H9 (cell line): Measurements from ENCODE around the gene ZFP62. TPM values are rescaled to one million over a fixed set of nuclear protein-coding genes. Genes with fewer than 3 reads are reported as not detected.
A peak's percentile ranks its signal among the peaks of the same experiment; 100 is the strongest.

Experiments
- DNase-seq: peaks from one replicate; pipeline ENCODE4 v3.0.0-alpha.2; 2017
- H2AFZ ChIP-seq: one replicate; pipeline ENCODE4 v1.6.1; 2013; ENCODE audit warnings: mild to moderate bottlenecking, low read length, control low read depth, moderate library complexity
- H2AK5ac ChIP-seq: 2 replicates; pipeline ENCODE4 v1.6.1; 2013; ENCODE audit warnings: low read length, control low read depth, mixed read lengths; ENCODE audit not compliant: insufficient read length
- H2BK120ac ChIP-seq: one replicate; pipeline ENCODE4 v1.6.1; 2013; ENCODE audit warnings: low read depth, mild to moderate bottlenecking, low read length, control low read depth, inconsistent platforms; ENCODE audit not compliant: poor library complexity, severe bottlenecking
- H2BK12ac ChIP-seq: 2 replicates; pipeline ENCODE4 v1.6.1; 2013; ENCODE audit warnings: low read length, control low read depth, mixed read lengths, low read depth; ENCODE audit not compliant: insufficient read length
- H2BK15ac ChIP-seq: 2 replicates; pipeline ENCODE4 v1.6.1; 2013; ENCODE audit warnings: low read depth, low read length, control low read depth
- H2BK20ac ChIP-seq: one replicate; pipeline ENCODE4 v1.6.1; 2013; ENCODE audit warnings: low read depth, mild to moderate bottlenecking, low read length, control low read depth, inconsistent platforms; ENCODE audit not compliant: poor library complexity, severe bottlenecking
- H2BK5ac ChIP-seq: 2 replicates; pipeline ENCODE4 v1.6.1; 2013; ENCODE audit warnings: low read length, control low read depth, mixed read lengths; ENCODE audit not compliant: insufficient read length
- H3K14ac ChIP-seq: 2 replicates; pipeline ENCODE4 v1.6.1; 2013; ENCODE audit warnings: low read length, control low read depth; ENCODE audit not compliant: insufficient read depth
- H3K18ac ChIP-seq: 2 replicates; pipeline ENCODE4 v1.6.1; 2013; ENCODE audit warnings: low read depth, mild to moderate bottlenecking, mixed read lengths, low read length, control low read depth; ENCODE audit not compliant: insufficient read length
- H3K23ac ChIP-seq: 2 replicates; pipeline ENCODE4 v1.6.1; 2013; ENCODE audit warnings: low read length, control low read depth, mixed read lengths, low read depth; ENCODE audit not compliant: insufficient read length
- H3K23me2 ChIP-seq: 2 replicates; pipeline ENCODE4 v1.6.1; 2013; ENCODE audit warnings: low read depth, mild to moderate bottlenecking, mixed read lengths, low read length, control low read depth; ENCODE audit not compliant: insufficient read length, poor library complexity, severe bottlenecking
- H3K27ac ChIP-seq: 2 replicates; pipeline ENCODE4 v1.5.1; 2013; ENCODE audit warnings: low read length, control low read depth, mixed read lengths, low read depth; ENCODE audit not compliant: insufficient read length
- H3K27me3 ChIP-seq: 2 replicates; pipeline ENCODE4 v1.6.1; 2013; ENCODE audit warnings: low read length, control low read depth, inconsistent platforms; ENCODE audit not compliant: insufficient read depth
- H3K4ac ChIP-seq: 2 replicates; pipeline ENCODE4 v1.6.1; 2013; ENCODE audit warnings: low read depth, mild to moderate bottlenecking, control low read depth, inconsistent platforms, low read length, moderate library complexity
- H3K4me1 ChIP-seq: 2 replicates; pipeline ENCODE4 v1.6.1; 2013; ENCODE audit warnings: low read length, control low read depth, inconsistent platforms; ENCODE audit not compliant: insufficient read depth
- H3K4me2 ChIP-seq: 2 replicates; pipeline ENCODE4 v1.6.1; 2013; ENCODE audit warnings: low read length, control low read depth, mixed read lengths; ENCODE audit not compliant: insufficient read length, insufficient read depth
- H3K56ac ChIP-seq: 2 replicates; pipeline ENCODE4 v1.6.1; 2013; ENCODE audit warnings: low read depth, mild to moderate bottlenecking, mixed read lengths, low read length, control low read depth; ENCODE audit not compliant: insufficient read length
- H3K79me1 ChIP-seq: 2 replicates; pipeline ENCODE4 v1.6.1; 2013; ENCODE audit warnings: low read depth, mild to moderate bottlenecking, moderate library complexity, low read length, control low read depth, inconsistent platforms; ENCODE audit not compliant: insufficient read depth, poor library complexity, severe bottlenecking
- H3K79me2 ChIP-seq: 2 replicates; pipeline ENCODE4 v1.6.1; 2013; ENCODE audit warnings: low read length, control low read depth, inconsistent platforms; ENCODE audit not compliant: insufficient read depth
- H3K9ac ChIP-seq: 2 replicates; pipeline ENCODE4 v1.6.1; 2013; ENCODE audit warnings: low read length, control low read depth, mixed read lengths; ENCODE audit not compliant: insufficient read length; ENCODE audit errors: extremely low read depth
- H3K9me3 ChIP-seq: one replicate; pipeline ENCODE4 v1.6.1; 2013; ENCODE audit warnings: low read depth, low read length, inconsistent platforms; ENCODE audit not compliant: control insufficient read depth
- H3T11ph ChIP-seq: one replicate; pipeline ENCODE4 v1.6.1; 2013; ENCODE audit warnings: mild to moderate bottlenecking, low read length, control low read depth, inconsistent platforms
- H4K20me1 ChIP-seq: one replicate; pipeline ENCODE4 v1.6.1; 2013; ENCODE audit not compliant: control insufficient read depth, insufficient read length, insufficient read depth
- H4K5ac ChIP-seq: 2 replicates; pipeline ENCODE4 v1.6.1; 2013; ENCODE audit warnings: low read depth, mild to moderate bottlenecking, mixed read lengths, low read length, control low read depth; ENCODE audit not compliant: insufficient read length
- H4K8ac ChIP-seq: replicated peaks from 2 replicates; pipeline ENCODE4 v1.6.1; 2013; ENCODE audit warnings: low read length, control low read depth, mixed read lengths, low read depth; ENCODE audit not compliant: insufficient read length
- H4K91ac ChIP-seq: 2 replicates; pipeline ENCODE4 v1.6.1; 2013; ENCODE audit warnings: low read depth, mild to moderate bottlenecking, moderate library complexity, mixed read lengths, low read length, control low read depth; ENCODE audit not compliant: insufficient read length
- H3K27ac Mint-ChIP-seq, 3 experiments: 2 replicates in 2 of 3; 3 replicates in 1 of 3; pipeline ENCODE4 v1.8.0; 2020 to 2021; ENCODE audit warnings: mixed read lengths in 3 of 3, mild to moderate bottlenecking in 1 of 3, moderate library complexity in 1 of 3
- H3K27me3 Mint-ChIP-seq: 2 replicates; pipeline ENCODE4 v1.8.0; 2021; ENCODE audit warnings: low read depth, mild to moderate bottlenecking, moderate library complexity, mixed read lengths
- H3K36me3 Mint-ChIP-seq, 3 experiments: 2 replicates in 2 of 3; 3 replicates in 1 of 3; pipeline ENCODE4 v1.8.0; 2020 to 2021; ENCODE audit warnings: low read depth in 3 of 3, mixed read lengths in 3 of 3; ENCODE audit not compliant: insufficient read depth in 1 of 3
- H3K4me1 Mint-ChIP-seq, 2 experiments: 2 replicates each; pipeline ENCODE4 v1.8.0; 2020; ENCODE audit warnings: mixed read lengths in 2 of 2
- H3K4me3 Mint-ChIP-seq, 2 experiments: 2 replicates in 1 of 2; 3 replicates in 1 of 2; pipeline ENCODE4 v1.8.0; 2020 to 2021; ENCODE audit warnings: mild to moderate bottlenecking in 2 of 2, mixed read lengths in 2 of 2, moderate library complexity in 1 of 2
- H3K9me3 Mint-ChIP-seq, 2 experiments: 2 replicates in 1 of 2; 3 replicates in 1 of 2; pipeline ENCODE4 v1.8.0; 2020; ENCODE audit warnings: mild to moderate bottlenecking in 2 of 2, mixed read lengths in 2 of 2, moderate library complexity in 1 of 2
- WGBS: extraction: QIAGEN DNeasy Blood & Tissue Kit; methylation state at CpG from one replicate; pipeline ENCODE4 v1.1.7; 2013; ENCODE audit warnings: missing lambda C conversion rate, low lambda C conversion rate, mixed read lengths; ENCODE audit not compliant: insufficient read length; ENCODE audit errors: extremely low coverage; 5-methylcytosine and 5-hydroxymethylcytosine counted together
- total RNA-seq: library from RNA; stranded (reverse); gene quantifications from 2 replicates; pipeline ENCODE4 v1.2.1, GENCODE V29; 2021
- TF ChIP-seq, protein P1 (sequence below): fragments of 200-600 bp; sonication (generic); conservative IDR thresholded peaks from 3 replicates; pipeline ENCODE4 v1.8.0; 2021; ENCODE audit warnings: antibody characterized with exemption, mild to moderate bottlenecking

The ZFP62 gene
- total RNA-seq, 1 experiment from 2014 or later: 16.2 TPM

- no peak overlapping the region for H2BK20ac ChIP-seq
- no peak overlapping the region for H3K4ac ChIP-seq
- WGBS: 100% methylated on average over 1 of the region's 40 CpGs
Observed at GRCh38 chr5:180809403-180810209, 51.5 kb downstream of the ZFP62 start.

More at GRCh38 chr5:180809403-180810209, 51.5 kb downstream of the ZFP62 start:
- Mint-ChIP-seq H3K27ac (peak overlapping the region; percentile 98 to 99 (median 99)), H3K4me3 (peak overlapping the region; percentile 84 to 90), H3K27me3 (peaks cover 5% of the 10 kb centered on the region), H3K36me3 (peaks cover 2 to 31% (median 19%) of the 10 kb centered on the region in 3 experiments; a peak in 6 of 7 replicates), H3K9me3 (no peaks in the 10 kb centered on the region; a peak in 2 of 5 replicates), H3K4me1 (peaks cover 49 to 55% of the 10 kb centered on the region in 2 experiments)
- Histone ChIP-seq H3K79me1 (no peaks in the 10 kb centered on the region), H3K18ac (peak overlapping the region; percentile 90), H3K9me3 (no peaks in the 10 kb centered on the region), H4K5ac (peak overlapping the region; percentile 66), H4K20me1 (no peaks in the 10 kb centered on the region), H3T11ph (no peak overlapping the region), H3K9ac (peak overlapping the region; percentile 59), H3K4me1 (peaks cover 11% of the 10 kb centered on the region), H3K23me2 (peaks cover 15% of the 10 kb centered on the region), H2BK5ac (no peak overlapping the region), H4K91ac (no peak overlapping the region), H3K27me3 (no peaks in the 10 kb centered on the region), H3K27ac (peak overlapping the region; percentile 88), H2BK12ac (no peak overlapping the region), H3K79me2 (no peaks in the 10 kb centered on the region; the same call in 1 of the 2 replicates), H3K56ac (no peak overlapping the region), H3K4me2 (peak overlapping the region; percentile 81), H2AK5ac (no peak overlapping the region), H2AFZ (no peak overlapping the region), H3K23ac (no peak overlapping the region), H2BK15ac (no peak overlapping the region), H4K8ac (no peak overlapping the region), H3K14ac (no peak overlapping the region), H2BK120ac (no peak overlapping the region)
- TF ChIP-seq, protein P1, sequence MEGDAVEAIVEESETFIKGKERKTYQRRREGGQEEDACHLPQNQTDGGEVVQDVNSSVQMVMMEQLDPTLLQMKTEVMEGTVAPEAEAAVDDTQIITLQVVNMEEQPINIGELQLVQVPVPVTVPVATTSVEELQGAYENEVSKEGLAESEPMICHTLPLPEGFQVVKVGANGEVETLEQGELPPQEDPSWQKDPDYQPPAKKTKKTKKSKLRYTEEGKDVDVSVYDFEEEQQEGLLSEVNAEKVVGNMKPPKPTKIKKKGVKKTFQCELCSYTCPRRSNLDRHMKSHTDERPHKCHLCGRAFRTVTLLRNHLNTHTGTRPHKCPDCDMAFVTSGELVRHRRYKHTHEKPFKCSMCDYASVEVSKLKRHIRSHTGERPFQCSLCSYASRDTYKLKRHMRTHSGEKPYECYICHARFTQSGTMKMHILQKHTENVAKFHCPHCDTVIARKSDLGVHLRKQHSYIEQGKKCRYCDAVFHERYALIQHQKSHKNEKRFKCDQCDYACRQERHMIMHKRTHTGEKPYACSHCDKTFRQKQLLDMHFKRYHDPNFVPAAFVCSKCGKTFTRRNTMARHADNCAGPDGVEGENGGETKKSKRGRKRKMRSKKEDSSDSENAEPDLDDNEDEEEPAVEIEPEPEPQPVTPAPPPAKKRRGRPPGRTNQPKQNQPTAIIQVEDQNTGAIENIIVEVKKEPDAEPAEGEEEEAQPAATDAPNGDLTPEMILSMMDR: no peak
- DNase-seq: peak; percentile 92
